A204.1 (cell line): Measurements from ENCODE around the gene AOAH.
A peak's percentile ranks its signal among the peaks of the same experiment; 100 is the strongest.
"Not testable (repeated sequence)": the region's sequence is repeated elsewhere in the genome, so short reads cannot be mapped to it uniquely, and the experiment has no call there.

Experiments used
- FAIRE-seq: peaks from 2 replicates; lab custom pipeline; 2012; peaks lifted over from hg19 to GRCh38; lab: Jason Lieb, UNC

The AOAH gene

GRCh38 chr7:36506820-36507219 lies 217.5 kb downstream of the AOAH start:
- FAIRE-seq = no peak

DNA sequence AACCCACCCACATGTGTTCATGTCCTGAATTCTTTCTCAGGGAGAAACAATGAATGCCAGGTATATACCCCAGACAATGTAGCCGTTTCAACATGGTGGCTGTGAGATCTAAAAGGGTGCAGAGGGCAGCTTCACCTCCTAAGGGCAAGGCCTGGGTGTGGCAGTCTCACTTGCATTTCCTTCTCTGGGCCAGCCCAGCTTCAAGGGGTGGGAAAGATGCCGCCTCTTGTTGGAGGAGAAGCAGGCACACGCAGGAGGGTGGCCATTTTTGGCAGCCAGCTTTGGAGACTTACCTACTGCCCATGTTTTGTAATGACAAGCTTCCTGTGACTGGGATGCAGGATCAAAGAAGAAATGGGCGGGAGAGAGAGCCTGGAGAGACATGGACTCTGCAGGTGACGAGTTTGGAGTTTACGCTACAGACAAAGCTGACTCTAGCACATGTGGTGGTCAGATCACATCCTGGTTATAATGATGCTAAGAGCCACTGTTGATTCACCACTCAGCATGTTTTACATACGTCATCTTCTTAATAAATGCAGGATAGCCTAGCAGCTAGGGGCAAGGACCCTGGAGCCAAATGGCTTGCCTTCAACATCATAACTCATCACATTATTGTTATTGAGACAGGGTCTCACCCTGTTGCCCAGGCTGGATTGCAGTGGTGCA lies 218.0 kb downstream of the AOAH start:
- no peak for FAIRE-seq

DNA sequence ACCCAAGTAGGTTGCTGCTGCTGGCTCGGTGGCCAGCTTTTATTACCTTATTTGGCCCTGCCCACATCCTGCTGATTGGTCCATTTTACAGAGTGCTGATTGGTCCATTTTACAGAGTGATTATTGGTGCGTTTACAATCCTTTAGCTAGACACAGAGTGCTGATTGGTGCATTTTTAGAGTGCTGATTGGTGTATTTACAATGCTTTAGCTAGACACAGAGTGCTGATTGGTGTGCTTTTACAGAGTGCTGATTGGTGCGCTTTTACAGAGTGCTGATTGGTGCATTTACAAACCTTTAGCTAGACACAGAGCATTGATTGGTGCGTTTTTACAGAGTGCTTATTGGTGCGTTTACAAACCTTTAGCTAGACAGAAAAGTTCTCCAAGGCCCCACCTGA lies 219.7 kb downstream of the AOAH start:
- not testable (repeated sequence) for FAIRE-seq

- FAIRE-seq = not testable (repeated sequence)
These were observed 220.1 kb downstream of the AOAH start for GRCh38 chr7:36504216-36504615.

- no peak for FAIRE-seq
These were observed 226.5 kb downstream of the AOAH start for GRCh38 chr7:36497775-36498174.

- not testable (repeated sequence) for FAIRE-seq
These were observed 227.1 kb downstream of the AOAH start for GRCh38 chr7:36497176-36497575.

DNA sequence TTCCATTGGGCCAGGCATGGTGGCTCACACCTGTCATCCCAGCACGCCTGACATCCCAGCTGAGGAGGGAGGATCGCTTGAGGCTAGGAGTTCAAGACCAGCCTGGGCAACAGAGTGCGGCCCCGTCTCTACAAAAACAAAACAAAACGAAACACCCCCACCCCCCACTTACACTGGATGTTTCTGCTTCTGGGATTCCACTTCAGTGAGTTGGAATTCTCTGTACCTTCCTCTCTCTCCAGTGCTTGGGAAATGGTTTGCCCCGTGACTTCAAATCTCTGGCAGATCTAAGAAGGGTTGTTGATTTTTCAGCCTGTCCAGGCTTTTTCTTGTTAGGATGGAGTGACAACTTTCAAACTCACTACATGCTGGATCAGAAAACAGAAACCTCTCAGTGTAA lies 227.7 kb downstream of the AOAH start:
- no peak for FAIRE-seq

- FAIRE-seq = no peak
These were observed 233.0 kb downstream of the AOAH start for GRCh38 chr7:36491317-36491716.

DNA sequence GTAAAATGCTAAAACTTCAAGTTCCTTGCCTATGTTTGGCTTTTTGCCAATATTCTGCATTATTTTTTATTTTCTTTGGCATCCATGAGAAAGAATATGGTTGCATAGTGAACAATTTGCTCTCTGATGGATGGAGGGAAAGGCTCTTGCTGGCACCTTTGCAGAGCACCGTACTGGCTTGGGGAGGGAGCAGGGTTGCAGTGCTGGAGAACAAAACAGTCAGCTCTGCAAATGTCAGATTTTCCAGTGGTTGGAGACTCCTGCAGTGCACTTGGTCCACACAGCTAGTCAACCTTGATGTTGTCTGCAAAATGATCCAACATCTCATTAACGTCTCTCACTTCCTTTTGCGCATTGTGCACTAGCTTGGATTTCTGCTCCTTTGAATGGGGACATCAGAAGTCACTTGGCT lies 233.9 kb downstream of the AOAH start:
- FAIRE-seq = no peak

DNA sequence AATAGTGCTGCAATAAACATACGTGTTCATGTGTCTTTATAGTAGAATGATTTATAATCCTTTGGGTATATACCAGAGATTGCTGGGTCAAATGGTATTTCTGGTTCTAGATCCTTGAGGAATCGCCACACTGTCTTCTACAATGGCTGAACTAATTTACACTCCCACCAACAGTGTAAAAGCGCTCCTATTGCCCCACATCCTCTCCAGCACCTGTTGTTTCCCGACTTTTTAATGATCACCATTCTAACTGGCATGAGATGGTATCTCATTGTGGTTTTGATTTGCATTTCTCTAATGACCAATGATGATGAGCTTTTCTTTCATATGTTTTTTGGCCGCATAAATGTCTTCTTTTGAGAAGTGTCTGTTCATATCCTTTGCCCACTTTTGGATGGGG lies 235.6 kb downstream of the AOAH start:
- FAIRE-seq = not testable (repeated sequence)

- FAIRE-seq = peak; percentile 95
These were observed 236.4 kb downstream of the AOAH start for GRCh38 chr7:36487756-36488336.

DNA sequence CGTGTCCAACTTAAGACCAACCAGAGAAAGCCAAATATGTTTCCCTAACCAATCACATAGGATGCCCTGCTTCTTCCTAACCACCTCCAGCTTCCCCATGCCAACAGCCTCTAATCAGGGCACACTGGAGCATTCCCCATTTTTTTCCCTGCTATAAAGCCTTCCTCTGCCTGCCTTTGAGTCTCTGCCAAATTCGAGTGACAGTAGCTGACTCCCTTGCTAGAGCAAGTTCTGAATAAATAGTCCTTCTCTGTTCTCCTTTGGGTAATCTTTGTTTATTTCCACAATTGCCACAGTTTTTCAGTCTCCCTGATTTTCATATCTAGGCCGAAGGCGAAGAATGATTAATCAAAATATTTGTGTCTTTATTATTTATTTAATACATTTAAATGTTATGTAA lies 238.0 kb downstream of the AOAH start:
- FAIRE-seq = no peak

DNA sequence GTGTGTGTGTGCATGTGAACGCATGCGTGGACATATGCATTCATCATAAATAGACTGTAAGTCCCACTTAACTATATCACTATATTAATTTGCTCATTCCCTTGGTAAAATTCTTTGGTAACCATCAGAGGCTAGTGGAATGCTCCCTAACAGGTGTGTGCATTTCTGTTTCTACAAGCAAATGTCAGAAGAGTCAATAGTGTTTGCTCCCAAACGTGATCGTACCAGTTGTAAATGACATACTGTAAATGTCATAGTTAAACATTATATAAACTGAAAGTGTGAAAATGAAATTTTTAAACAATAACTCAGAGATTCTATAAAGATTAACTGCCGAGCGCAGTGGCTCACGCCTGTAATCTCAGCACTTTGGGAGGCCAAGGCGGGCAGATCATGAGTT lies 240.0 kb downstream of the AOAH start:
- no peak for FAIRE-seq

DNA sequence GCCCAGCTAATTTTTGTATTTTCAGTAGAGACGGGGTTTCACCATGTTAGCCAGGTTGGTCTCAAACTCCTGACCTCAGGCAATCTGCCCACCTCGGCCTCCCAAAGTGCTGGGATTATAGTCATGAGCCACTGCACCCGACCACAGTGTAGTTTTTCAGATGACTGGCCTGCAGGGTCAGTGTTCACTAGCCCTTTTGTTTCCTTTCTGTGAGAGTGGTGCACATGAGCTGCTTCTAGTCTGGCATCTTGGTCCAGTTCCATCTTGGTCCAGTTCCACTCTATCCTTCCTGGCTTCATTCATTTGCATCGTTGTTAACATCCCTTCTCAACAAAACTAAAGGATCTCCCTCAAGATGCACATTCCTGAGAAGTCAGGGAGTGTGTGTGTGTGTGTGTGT lies 240.4 kb downstream of the AOAH start:
- not testable (repeated sequence) for FAIRE-seq

GRCh38 chr7:36478745-36479144 lies 245.5 kb downstream of the AOAH start:
- no peak for FAIRE-seq

GRCh38 chr7:36475381-36475780 lies 248.9 kb downstream of the AOAH start:
- no peak for FAIRE-seq

GRCh38 chr7:36475011-36475342 lies 249.3 kb downstream of the AOAH start:
- FAIRE-seq = no peak

DNA sequence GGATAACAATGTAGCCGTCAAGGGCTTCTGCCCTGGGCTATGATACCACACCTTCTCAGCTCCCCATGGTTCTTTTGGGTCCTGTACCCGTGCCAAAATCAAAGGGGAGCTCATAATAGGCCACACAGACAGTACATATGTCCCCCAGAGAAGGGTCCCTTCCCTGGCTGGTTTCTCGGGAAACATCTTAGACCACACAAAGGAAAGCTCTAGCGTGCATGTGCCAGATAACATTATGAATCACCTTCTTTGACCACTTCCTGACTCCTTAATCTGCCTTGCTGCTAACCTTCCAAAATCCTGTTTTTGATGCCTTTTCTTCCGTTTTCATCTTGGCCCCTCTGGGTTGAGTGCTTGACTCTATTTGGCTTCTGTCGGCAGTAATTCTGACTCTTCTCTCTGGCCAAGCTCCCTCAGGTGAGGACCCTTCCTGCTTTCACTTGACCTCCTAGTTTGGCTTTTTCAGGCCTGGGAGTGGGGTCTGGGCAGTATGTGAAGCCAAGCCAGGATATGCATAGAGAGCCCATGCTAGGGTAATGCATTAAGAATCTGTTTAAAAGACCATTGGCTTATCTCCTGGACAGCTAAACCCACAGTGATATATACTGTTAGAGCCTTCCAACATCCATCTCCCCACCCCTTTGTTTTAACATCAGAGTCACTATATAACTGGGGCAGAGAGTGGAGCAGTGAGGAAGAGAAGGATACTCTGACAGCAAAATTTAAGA lies 249.8 kb downstream of the AOAH start:
- no peak for FAIRE-seq

DNA sequence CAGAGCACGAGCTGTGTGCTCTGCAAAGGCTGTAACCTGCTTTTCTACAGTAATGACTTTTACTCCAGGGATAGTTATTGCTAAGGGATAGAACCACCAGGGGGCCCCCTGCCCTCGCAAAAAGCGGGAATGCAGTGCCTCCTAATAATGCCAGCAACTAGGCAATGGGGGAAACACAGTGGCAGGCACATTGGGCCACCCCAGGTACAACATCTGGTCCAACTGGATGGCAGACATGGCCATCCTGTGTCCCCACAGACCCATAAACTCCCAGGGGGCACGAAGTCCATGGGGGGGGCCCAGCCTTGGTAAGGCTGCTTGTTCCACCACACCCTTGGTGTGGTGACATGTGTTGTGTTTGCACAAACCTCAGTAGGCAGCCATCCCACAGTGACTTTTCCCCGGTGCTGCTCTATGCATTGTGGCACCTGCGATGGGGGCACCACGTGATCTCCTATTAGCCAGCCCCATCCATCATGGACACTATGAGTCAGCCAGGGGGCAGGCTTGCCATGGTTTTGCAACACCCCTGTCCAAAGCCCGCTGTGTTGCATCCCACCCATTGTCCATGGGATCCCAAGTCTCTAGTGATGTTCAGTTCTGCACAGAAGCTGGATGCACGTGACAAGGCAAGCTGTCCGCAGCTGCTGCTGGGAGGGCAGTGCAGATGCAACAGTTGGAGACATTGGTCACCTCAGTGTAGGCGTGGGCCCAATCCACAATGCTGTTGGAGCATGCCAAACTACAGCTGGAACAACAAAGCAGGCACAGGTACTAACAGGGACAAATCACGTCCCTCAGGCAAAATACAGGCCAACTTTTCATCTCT lies 250.6 kb downstream of the AOAH start:
- FAIRE-seq = no peak

GRCh38 chr7:36472141-36472729 lies 252.1 kb downstream of the AOAH start:
- FAIRE-seq = no peak

DNA sequence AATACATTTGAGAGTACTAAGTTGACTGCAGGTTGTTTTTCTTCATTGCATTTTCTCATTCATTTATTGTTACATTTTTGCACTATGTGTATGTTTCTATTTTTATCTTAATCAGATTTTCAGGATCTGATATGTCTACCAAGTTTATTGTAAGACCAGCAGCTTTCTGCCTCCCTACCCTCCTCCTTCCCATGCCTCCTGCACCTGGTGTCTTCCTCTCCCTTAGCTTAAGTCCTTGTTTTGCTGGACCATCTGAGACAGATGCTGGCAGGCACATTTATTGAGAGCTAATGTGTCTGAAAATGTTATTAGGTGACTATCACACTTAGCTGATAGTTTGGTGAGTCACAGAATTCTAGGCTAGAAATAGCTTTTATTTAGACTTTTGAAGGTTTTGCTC lies 255.1 kb downstream of the AOAH start:
- FAIRE-seq = no peak

- FAIRE-seq = no peak
These were observed 255.8 kb downstream of the AOAH start for GRCh38 chr7:36468370-36469101.
